ENCODE measurements around the gene CARMIL1.
"Not testable (repeated sequence)": the region's sequence is repeated elsewhere in the genome, so short reads cannot be mapped to it uniquely, and the experiment has no call there.

CARMIL1 gene

GRCh38 chr6:25371037-25371347 lies 91.8 kb downstream of the CARMIL1 start:
- Histone ChIP-seq H3K4me1 (ENCODE audit: low read depth, poor library complexity, severe bottlenecking) (peaks cover 87% of the 10 kb centered on the region), H4K20me1 (ENCODE audit: insufficient read depth) (no peaks in the 10 kb centered on the region), H3K4me3 (IDR thresholded peaks at IDR 0.05; ENCODE audit: insufficient read depth, low read depth, low read length) (no peak overlapping the region), H3K27ac (no peak overlapping the region; the same call in 1 of the 2 replicates), H3K36me3 (ENCODE audit: insufficient read depth) (no peaks in the 10 kb centered on the region), H3K27me3 (ENCODE audit: insufficient read depth, low read depth) (no peaks in the 10 kb centered on the region), H3K4me2 (no peak overlapping the region; the same call in 1 of the 2 replicates), H3K79me2 (ENCODE audit: insufficient read depth, low read depth) (peaks cover 65% of the 10 kb centered on the region), H3K9ac (no peak overlapping the region), H2AFZ (ENCODE audit: low read depth) (no peak overlapping the region)
- TF ChIP-seq CTCF (conservative IDR thresholded peaks at IDR 0.05; ENCODE audit: low read depth, low read length), result no peak

- no peak overlapping the region for H2AFZ ChIP-seq (ENCODE audit: low read depth)
- H3K36me3 ChIP-seq (ENCODE audit: insufficient read depth), result no peaks in the 10 kb centered on the region
- H3K9ac ChIP-seq, result no peak overlapping the region
- no peak for TF ChIP-seq CTCF (conservative IDR thresholded peaks at IDR 0.05; ENCODE audit: low read depth, low read length)
- no peak overlapping the region for H3K27ac ChIP-seq
- peaks cover 66% of the 10 kb centered on the region for H3K79me2 ChIP-seq (ENCODE audit: insufficient read depth, low read depth)
- peaks cover 62% of the 10 kb centered on the region for H3K4me1 ChIP-seq (ENCODE audit: low read depth, poor library complexity, severe bottlenecking)
- H3K27me3 ChIP-seq (ENCODE audit: insufficient read depth, low read depth), result no peaks in the 10 kb centered on the region
- no peaks in the 10 kb centered on the region for H4K20me1 ChIP-seq (ENCODE audit: insufficient read depth)
- no peak overlapping the region for H3K4me3 ChIP-seq (IDR thresholded peaks at IDR 0.05; ENCODE audit: insufficient read depth, low read depth, low read length)
- no peak overlapping the region for H3K4me2 ChIP-seq
These were observed 96.0 kb downstream of the CARMIL1 start for GRCh38 chr6:25375125-25375524.

GRCh38 chr6:25377664-25378063 lies 98.5 kb downstream of the CARMIL1 start:
- no peak for TF ChIP-seq CTCF (conservative IDR thresholded peaks at IDR 0.05; ENCODE audit: low read depth, low read length)
- H3K4me2 ChIP-seq, result no peak overlapping the region
- no peak overlapping the region for H3K4me3 ChIP-seq (IDR thresholded peaks at IDR 0.05; ENCODE audit: insufficient read depth, low read depth, low read length)
- no peak overlapping the region for H3K9ac ChIP-seq
- H4K20me1 ChIP-seq (ENCODE audit: insufficient read depth), result no peaks in the 10 kb centered on the region
- no peaks in the 10 kb centered on the region for H3K36me3 ChIP-seq (ENCODE audit: insufficient read depth)
- peaks cover 37% of the 10 kb centered on the region for H3K4me1 ChIP-seq (ENCODE audit: low read depth, poor library complexity, severe bottlenecking)
- no peak overlapping the region for H2AFZ ChIP-seq (ENCODE audit: low read depth)
- peaks cover 53% of the 10 kb centered on the region for H3K79me2 ChIP-seq (ENCODE audit: insufficient read depth, low read depth)
- no peaks in the 10 kb centered on the region for H3K27me3 ChIP-seq (ENCODE audit: insufficient read depth, low read depth)
- H3K27ac ChIP-seq, result no peak overlapping the region

GRCh38 chr6:25381077-25381476 lies 101.9 kb downstream of the CARMIL1 start:
- H3K4me3 ChIP-seq (IDR thresholded peaks at IDR 0.05; ENCODE audit: insufficient read depth, low read depth, low read length), result no peak overlapping the region
- no peaks in the 10 kb centered on the region for H3K27me3 ChIP-seq (ENCODE audit: insufficient read depth, low read depth)
- H3K9ac ChIP-seq, result no peak overlapping the region
- no peaks in the 10 kb centered on the region for H4K20me1 ChIP-seq (ENCODE audit: insufficient read depth)
- H3K4me1 ChIP-seq (ENCODE audit: low read depth, poor library complexity, severe bottlenecking), result peaks cover 50% of the 10 kb centered on the region
- no peak overlapping the region for H2AFZ ChIP-seq (ENCODE audit: low read depth)
- no peak for TF ChIP-seq CTCF (conservative IDR thresholded peaks at IDR 0.05; ENCODE audit: low read depth, low read length)
- H3K79me2 ChIP-seq (ENCODE audit: insufficient read depth, low read depth), result peaks cover 25% of the 10 kb centered on the region
- H3K27ac ChIP-seq, result no peak overlapping the region
- no peak overlapping the region for H3K4me2 ChIP-seq
- H3K36me3 ChIP-seq (ENCODE audit: insufficient read depth), result no peaks in the 10 kb centered on the region

- not testable (repeated sequence) for H3K36me3 ChIP-seq (ENCODE audit: insufficient read depth); H4K20me1 ChIP-seq (ENCODE audit: insufficient read depth); H3K27me3 ChIP-seq (ENCODE audit: insufficient read depth, low read depth); H2AFZ ChIP-seq (ENCODE audit: low read depth); H3K4me3 ChIP-seq (IDR thresholded peaks at IDR 0.05; ENCODE audit: insufficient read depth, low read depth, low read length); H3K9ac ChIP-seq; H3K4me2 ChIP-seq; H3K27ac ChIP-seq
- Histone ChIP-seq H3K4me1 (ENCODE audit: low read depth, poor library complexity, severe bottlenecking) (peaks cover 52% of the 10 kb centered on the region), H3K79me2 (ENCODE audit: insufficient read depth, low read depth) (peaks cover 27% of the 10 kb centered on the region; the same call in 1 of the 2 replicates)
These were observed 103.3 kb downstream of the CARMIL1 start for GRCh38 chr6:25382476-25382875.

Measured in KMS-11 (cell line).